Vagina (tissue), 2 donors: ENCODE data around the gene AHSP. TPM values are rescaled to one million over a fixed set of nuclear protein-coding genes. Genes with fewer than 3 reads are reported as not detected.
"Not testable (repeated sequence)": the region's sequence is repeated elsewhere in the genome, so short reads cannot be mapped to it uniquely, and the experiment has no call there.

Experiments used
- DNase-seq, 2 donors: peaks; one replicate each; pipeline ENCODE4 v3.0.0-alpha.2; 2017; ENCODE audit errors: extremely low spot score in 2 of 2
- H3K27ac ChIP-seq: fragments of 200-600 bp; sonication (generic); one replicate; pipeline ENCODE4 v1.5.1; 2019
- H3K27me3 ChIP-seq: fragments of 200-600 bp; sonication (generic); one replicate; pipeline ENCODE4 v1.5.1; 2019
- H3K36me3 ChIP-seq, 2 donors: fragments of 200-600 bp; sonication (generic); one replicate each; pipeline ENCODE4 v1.5.1; 2017 to 2019
- H3K4me1 ChIP-seq: fragments of 200-600 bp; sonication (generic); one replicate; pipeline ENCODE4 v1.5.1; 2019
- H3K4me3 ChIP-seq, 2 donors: fragments of 200-600 bp; sonication (generic); 1 replicate in 1 of 2; 2 replicates in 1 of 2; pipeline ENCODE4 v1.5.1; 2016 to 2019
- H3K9me3 ChIP-seq: fragments of 200-600 bp; sonication (generic); one replicate; pipeline ENCODE4 v1.5.1; 2019
- CTCF ChIP-seq, 3 experiments: fragments of 450-650 bp in 2 of 3; fragments of 200-600 bp in 1 of 3; sonication (generic) in 1 of 3; IDR thresholded peaks; one replicate each; pipeline ENCODE4 v1.5.1; 2017 to 2019; ENCODE audit warnings: antibody characterized with exemption in 3 of 3, mild to moderate bottlenecking in 2 of 3, moderate library complexity in 2 of 3
- POLR2A ChIP-seq, 2 donors: fragments of 450-650 bp; IDR thresholded peaks; one replicate each; pipeline ENCODE4 v1.6.1; 2017; ENCODE audit warnings: antibody characterized with exemption in 2 of 2, mild to moderate bottlenecking in 2 of 2, moderate library complexity in 2 of 2
- POLR2AphosphoS5 ChIP-seq, 2 donors: sonication (generic); formaldehyde crosslinking; IDR thresholded peaks; one replicate each; pipeline ENCODE4 v1.9.0; 2017; ENCODE audit warnings: antibody characterized with exemption in 2 of 2, mild to moderate bottlenecking in 2 of 2, low read depth in 1 of 2; ENCODE audit not compliant: insufficient read depth in 1 of 2
- intact Hi-C: fragments of 100-400 bp; cut with DNase I; formaldehyde crosslinking; loops from one replicate; pipeline ENCODE4 v1.15.1; 2023
- total RNA-seq: library from RNA; depleted of rRNA; stranded (reverse); fragments of >200 nt; gene quantifications from one replicate; pipeline ENCODE4 v1.2.3, GENCODE V29; 2016

Gene AHSP
- total RNA-seq, 1 donor from 2014 or later = not detected

- DNase-seq = no peak
- Histone ChIP-seq H3K4me1 (no peaks in the 10 kb centered on the region), H3K4me3 (no peak overlapping the region), H3K9me3 (no peaks in the 10 kb centered on the region), H3K27ac (no peak overlapping the region), H3K27me3 (no peaks in the 10 kb centered on the region), H3K36me3 (no peaks in the 10 kb centered on the region)
- intact Hi-C loops = no loop called here
- TF ChIP-seq POLR2A (IDR thresholded peaks at IDR 0.05) (no peak), POLR2AphosphoS5 (IDR thresholded peaks at IDR 0.05; ENCODE audit: insufficient read depth in 1 of 2, low read depth in 1 of 2) (no peak), CTCF (IDR thresholded peaks at IDR 0.05) (no peak)
Measured at GRCh38 chr16:31517800-31518402, 9.8 kb upstream of the AHSP start.

- Histone ChIP-seq H3K36me3 (no peaks in the 10 kb centered on the region), H3K27ac (no peak overlapping the region), H3K9me3 (no peaks in the 10 kb centered on the region), H3K4me3 (no peak overlapping the region), H3K4me1 (no peaks in the 10 kb centered on the region), H3K27me3 (no peaks in the 10 kb centered on the region)
- TF ChIP-seq POLR2AphosphoS5 (IDR thresholded peaks at IDR 0.05; ENCODE audit: insufficient read depth in 1 of 2, low read depth in 1 of 2) (no peak), POLR2A (IDR thresholded peaks at IDR 0.05) (no peak), CTCF (IDR thresholded peaks at IDR 0.05) (no peak)
- no peak for DNase-seq
- intact Hi-C loops = no loop called here
Measured at GRCh38 chr16:31519759-31520431, 7.8 kb upstream of the AHSP start.

GRCh38 chr16:31521368-31521767 lies 6.3 kb upstream of the AHSP start:
- intact Hi-C loops = no loop called here
- DNase-seq = no peak
- H3K4me1 ChIP-seq = no peaks in the 10 kb centered on the region
- no peaks in the 10 kb centered on the region for H3K9me3 ChIP-seq
- H3K27me3 ChIP-seq = no peaks in the 10 kb centered on the region
- H3K4me3 ChIP-seq = no peak overlapping the region
- no peak overlapping the region for H3K27ac ChIP-seq
- TF ChIP-seq CTCF (IDR thresholded peaks at IDR 0.05) = no peak
- no peak for TF ChIP-seq POLR2A (IDR thresholded peaks at IDR 0.05)
- TF ChIP-seq POLR2AphosphoS5 (IDR thresholded peaks at IDR 0.05; ENCODE audit: insufficient read depth in 1 of 2, low read depth in 1 of 2) = no peak
- H3K36me3 ChIP-seq = no peaks in the 10 kb centered on the region

GRCh38 chr16:31522071-31522470 lies 5.6 kb upstream of the AHSP start:
- Histone ChIP-seq H3K4me1 (no peaks in the 10 kb centered on the region), H3K36me3 (no peaks in the 10 kb centered on the region), H3K9me3 (no peaks in the 10 kb centered on the region), H3K4me3 (no peak overlapping the region), H3K27me3 (no peaks in the 10 kb centered on the region), H3K27ac (no peak overlapping the region)
- TF ChIP-seq POLR2AphosphoS5 (IDR thresholded peaks at IDR 0.05; ENCODE audit: insufficient read depth in 1 of 2, low read depth in 1 of 2) (no peak), CTCF (IDR thresholded peaks at IDR 0.05) (no peak), POLR2A (IDR thresholded peaks at IDR 0.05) (no peak)
- intact Hi-C loops = no loop called here
- no peak for DNase-seq

GRCh38 chr16:31523768-31524167 lies 3.9 kb upstream of the AHSP start:
- H3K27me3 ChIP-seq, intact Hi-C loops, DNase-seq: not testable (repeated sequence)

More at GRCh38 chr16:31523768-31524167, 3.9 kb upstream of the AHSP start:
- H3K27ac ChIP-seq, H3K4me1 ChIP-seq, H3K4me3 ChIP-seq, H3K9me3 ChIP-seq, H3K36me3 ChIP-seq: not testable (repeated sequence)
